Panc1 (cell line): ENCODE data around the gene ACOT13.

ENCODE experiments used
- CTCF ChIP-seq: fragments of 450-650 bp; IDR thresholded peaks from 2 replicates; pipeline ENCODE4 v1.5.1; 2017; ENCODE audit warnings: mild to moderate bottlenecking
- POLR2AphosphoS5 ChIP-seq: IDR thresholded peaks from 2 replicates; pipeline ENCODE4 v1.6.1; 2012; ENCODE audit warnings: mild to moderate bottlenecking, low read depth, low read length, moderate library complexity
- REST ChIP-seq, 2 experiments: IDR thresholded peaks; 2 replicates each; pipeline ENCODE4 v1.6.1; 2011 to 2012; ENCODE audit warnings: low read depth in 2 of 2, control low read depth in 1 of 2, low read length in 1 of 2, mild to moderate bottlenecking in 1 of 2, moderate library complexity in 1 of 2; ENCODE audit not compliant: insufficient read depth in 1 of 2
- SIN3A ChIP-seq: IDR thresholded peaks from 2 replicates; pipeline ENCODE4 v1.6.1; 2012; ENCODE audit warnings: low read depth, mild to moderate bottlenecking, low read length, moderate library complexity, borderline replicate concordance; ENCODE audit not compliant: insufficient read depth
- TCF7L2 ChIP-seq: IDR thresholded peaks from 2 replicates; pipeline ENCODE4 v1.6.1; 2011; ENCODE audit warnings: mild to moderate bottlenecking, low read depth, low read length, inconsistent platforms

GRCh38 chr6:24692415-24692814 lies 25.5 kb downstream of the ACOT13 start:
- no peak for TF ChIP-seq CTCF
- no peak for TF ChIP-seq POLR2AphosphoS5
- TF ChIP-seq SIN3A: no peak
- TF ChIP-seq TCF7L2: no peak
- TF ChIP-seq REST (IDR thresholded peaks at IDR 0.05; ENCODE audit: insufficient read depth in 1 of 2, low read depth in 2 of 2, low read length in 1 of 2): no peak
